Activated CD4-positive, alpha-beta T cell treated with anti-CD3 and anti-CD28 coated beads, Interleukin-2, amount 10 ng/mL, durations not matched to agents 7 days and 5 days (primary cell): ENCODE measurements around the gene SDF4. TPM values are rescaled to one million over a fixed set of nuclear protein-coding genes. Genes with fewer than 3 reads are reported as not detected.
"Not testable (repeated sequence)": the region's sequence is repeated elsewhere in the genome, so short reads cannot be mapped to it uniquely, and the experiment has no call there.

Experiments used
- CTCF ChIA-PET: fragments of 350-600 bp; sonication (Branson Sonifier 250); formaldehyde crosslinking; loops from one replicate; lab custom pipeline; 2021; ENCODE audit warnings: antibody characterized with exemption; lab: Charles Lee
- POLR2A ChIA-PET: fragments of 350-600 bp; sonication (Branson Sonifier 250); formaldehyde crosslinking; loops from one replicate; lab custom pipeline; 2021; ENCODE audit warnings: antibody characterized with exemption; lab: Charles Lee
- DNase-seq: peaks from one replicate; pipeline ENCODE4 v3.0.0-alpha.2; 2020
- H3K27ac Mint-ChIP-seq: one replicate; pipeline ENCODE4 v1.8.0; 2021; ENCODE audit warnings: mild to moderate bottlenecking, moderate library complexity, mixed read lengths
- H3K27me3 Mint-ChIP-seq: one replicate; pipeline ENCODE4 v1.8.0; 2021; ENCODE audit warnings: mixed read lengths
- H3K36me3 Mint-ChIP-seq: one replicate; pipeline ENCODE4 v1.8.0; 2021; ENCODE audit warnings: low read depth, mixed read lengths
- H3K4me1 Mint-ChIP-seq: one replicate; pipeline ENCODE4 v1.8.0; 2021; ENCODE audit warnings: mixed read lengths
- H3K4me3 Mint-ChIP-seq: one replicate; pipeline ENCODE4 v1.8.0; 2021; ENCODE audit warnings: mild to moderate bottlenecking, moderate library complexity, mixed read lengths
- H3K9me3 Mint-ChIP-seq: one replicate; pipeline ENCODE4 v1.8.0; 2021; ENCODE audit warnings: mixed read lengths
- total RNA-seq, 2 experiments: library from RNA; stranded (reverse); gene quantifications; one replicate each; pipeline ENCODE4 v1.2.3, GENCODE V29; 2021

The SDF4 gene
- total RNA-seq, 2 experiments from 2014 or later: 81.7 to 91.4 TPM

DNA sequence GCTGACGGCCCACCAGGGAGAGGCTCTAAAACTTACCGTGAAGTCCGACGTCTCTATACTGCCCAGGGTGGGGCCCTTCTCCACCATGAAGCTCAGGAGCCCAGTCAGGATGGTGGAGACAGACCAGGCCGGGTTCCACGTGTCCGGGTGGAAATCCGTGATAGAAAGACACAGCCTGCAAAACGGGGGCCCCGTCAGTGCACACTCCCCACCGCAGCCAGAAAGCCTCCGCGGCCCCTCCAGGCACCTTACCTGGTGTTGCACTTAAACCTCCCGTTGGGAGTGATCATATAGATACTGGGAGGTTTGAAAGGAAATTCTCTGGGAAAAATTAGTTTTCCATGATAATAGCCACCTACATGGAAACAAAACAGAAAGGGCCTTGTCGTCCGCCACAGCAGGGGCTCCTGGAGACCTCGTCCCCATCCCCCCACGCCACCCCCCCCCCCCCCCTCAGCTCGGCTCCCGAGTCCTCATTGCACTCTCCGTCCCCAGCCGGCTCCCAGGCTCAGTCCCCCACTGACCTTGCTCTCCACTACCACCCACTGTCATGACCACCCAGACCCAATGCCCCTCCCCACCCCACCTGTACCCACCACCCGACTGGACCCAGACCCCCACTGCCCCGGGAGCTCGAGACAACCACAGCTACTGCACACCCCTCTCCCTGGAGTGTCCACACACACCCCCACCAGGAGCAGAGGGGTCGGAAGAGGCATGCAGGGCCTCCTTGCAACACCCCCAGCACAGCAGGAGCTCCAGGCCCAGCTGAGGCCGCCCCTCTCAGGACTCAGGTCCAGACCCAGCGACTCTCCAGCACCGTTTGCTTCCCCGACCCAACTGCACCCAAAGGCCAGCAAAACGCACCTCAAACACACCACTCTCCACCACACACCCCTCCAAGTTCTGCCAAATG is 25.4 kb upstream of the SDF4 start:
- H3K36me3 Mint-ChIP-seq: peaks cover 44% of the 10 kb centered on the region
- H3K27ac Mint-ChIP-seq: peak overlapping the region; percentile 41
- no peak for DNase-seq
- no peaks in the 10 kb centered on the region for H3K27me3 Mint-ChIP-seq
- CTCF ChIA-PET: interaction anchor here (1.9 kb wide), 1 partner anchor 14 kb away, joined by 6 read pairs; no protein-coding TSS in a partner anchor
- H3K4me3 Mint-ChIP-seq: no peak overlapping the region
- no peaks in the 10 kb centered on the region for H3K9me3 Mint-ChIP-seq
- POLR2A ChIA-PET: no interaction called here
- peaks cover 10% of the 10 kb centered on the region for H3K4me1 Mint-ChIP-seq

DNA sequence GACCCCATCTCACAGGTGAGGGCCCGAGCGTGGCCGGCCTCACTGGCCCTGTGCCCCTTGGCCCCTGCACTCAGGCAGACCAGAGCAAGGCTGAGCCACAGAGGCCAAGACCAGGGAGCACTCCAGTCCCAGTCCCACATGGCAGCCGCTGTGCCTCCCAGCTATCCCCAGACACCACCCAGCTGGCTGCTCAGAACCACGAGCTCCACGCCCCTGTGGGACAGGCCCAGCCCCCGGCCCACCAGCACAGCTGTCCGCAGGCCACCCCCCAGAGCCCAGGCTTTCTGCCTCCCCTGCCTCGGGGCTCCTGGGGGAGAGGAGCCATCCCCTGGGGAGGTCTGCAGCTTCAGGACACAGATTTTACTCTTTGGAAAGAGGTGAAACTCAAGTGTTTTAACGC is 23.8 kb upstream of the SDF4 start:
- no peak overlapping the region for H3K27ac Mint-ChIP-seq
- peaks cover 9% of the 10 kb centered on the region for H3K4me1 Mint-ChIP-seq
- peaks cover 35% of the 10 kb centered on the region for H3K36me3 Mint-ChIP-seq
- no peak overlapping the region for H3K4me3 Mint-ChIP-seq
- ChIA-PET CTCF (interaction anchor here (0.5 to 1.1 kb wide), 2 partner anchors 134 to 486 kb away, joined by 3 to 4 read pairs; no protein-coding TSS in a partner anchor), POLR2A (no interaction called here)
- H3K27me3 Mint-ChIP-seq: no peaks in the 10 kb centered on the region
- H3K9me3 Mint-ChIP-seq: no peaks in the 10 kb centered on the region
- no peak for DNase-seq

DNA sequence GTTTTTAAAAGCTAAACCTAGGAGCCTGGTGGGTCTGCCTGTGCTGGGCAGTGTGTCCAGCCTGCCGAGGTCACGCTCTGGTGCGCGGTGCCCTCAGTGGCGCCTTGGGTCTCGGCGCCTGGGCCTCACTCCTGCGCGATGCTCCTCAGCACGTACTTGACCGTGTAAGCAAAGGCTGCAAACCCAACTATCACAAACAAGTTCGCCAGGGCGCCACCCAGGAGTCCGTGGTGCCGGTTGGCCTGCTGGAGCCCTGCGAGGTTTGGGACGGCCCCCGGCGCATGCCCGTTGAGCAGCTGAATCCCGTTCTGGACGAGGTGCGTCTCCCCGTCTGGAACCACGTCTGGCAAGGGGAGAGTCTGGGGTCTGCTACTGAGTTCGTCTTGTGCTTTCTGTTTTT is 23.3 kb upstream of the SDF4 start:
- Mint-ChIP-seq H3K4me3 (no peak overlapping the region), H3K4me1 (peaks cover 12% of the 10 kb centered on the region), H3K9me3 (no peaks in the 10 kb centered on the region), H3K27me3 (no peaks in the 10 kb centered on the region), H3K27ac (no peak overlapping the region), H3K36me3 (peaks cover 35% of the 10 kb centered on the region)
- no peak for DNase-seq
- ChIA-PET POLR2A (no interaction called here), CTCF (interaction anchor here (0.5 to 1.1 kb wide), 2 partner anchors 134 to 487 kb away, joined by 3 to 4 read pairs; no protein-coding TSS in a partner anchor)

DNA sequence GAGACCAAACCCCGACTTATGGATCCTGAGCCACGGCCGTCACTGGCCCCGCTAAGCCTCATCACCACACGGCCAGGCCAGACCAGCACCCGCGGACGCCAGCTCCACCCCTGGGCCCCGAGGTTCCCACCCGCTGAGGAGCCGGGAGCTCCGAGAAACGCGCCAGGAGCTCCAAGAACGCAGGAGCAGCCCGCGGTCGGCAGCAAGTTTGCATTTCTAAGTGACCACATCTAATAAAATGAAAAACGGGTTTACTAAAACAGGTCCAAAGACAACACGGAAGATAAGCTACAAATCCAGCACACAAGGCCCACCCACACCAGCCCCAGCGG is 22.8 kb upstream of the SDF4 start:
- Mint-ChIP-seq H3K27ac (no peak overlapping the region), H3K4me1 (peaks cover 12% of the 10 kb centered on the region), H3K36me3 (peaks cover 31% of the 10 kb centered on the region), H3K9me3 (no peaks in the 10 kb centered on the region), H3K27me3 (no peaks in the 10 kb centered on the region), H3K4me3 (no peak overlapping the region)
- no peak for DNase-seq
- POLR2A ChIA-PET: no interaction called here
- CTCF ChIA-PET: no interaction called here

DNA sequence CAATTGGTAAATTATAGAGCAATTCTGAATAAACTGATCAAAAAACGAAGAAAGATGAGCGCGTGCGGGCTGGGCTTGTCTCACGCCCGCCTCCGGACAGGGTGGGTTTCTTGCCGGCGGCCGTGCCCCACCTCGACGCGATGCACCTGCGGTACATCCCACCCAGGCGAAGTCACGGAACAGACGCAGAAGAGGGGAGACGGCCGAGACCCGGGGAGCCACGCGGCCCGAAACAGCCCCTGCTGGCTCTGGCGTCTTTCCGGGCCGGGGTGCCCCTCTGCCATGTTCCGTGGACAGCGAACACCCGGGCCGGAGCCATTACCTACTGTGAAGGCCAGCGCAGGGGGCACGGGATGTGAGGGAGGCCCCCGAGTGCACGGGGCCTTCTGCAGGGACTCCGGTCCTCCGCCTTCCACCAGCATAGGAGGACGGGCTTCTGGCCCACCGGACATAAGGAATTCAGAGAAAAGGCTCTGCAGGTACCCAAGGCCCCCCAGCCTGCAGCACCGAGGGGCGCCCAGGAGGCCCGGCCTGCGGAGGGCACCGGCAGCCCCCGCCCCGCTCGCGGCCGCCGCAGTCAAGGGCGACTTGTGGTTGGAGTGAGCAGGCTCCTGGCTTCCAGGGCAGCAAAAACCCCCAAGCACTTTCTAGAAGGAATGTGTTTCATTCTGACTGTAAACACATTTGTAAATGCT is 22.3 kb upstream of the SDF4 start:
- Mint-ChIP-seq H3K27me3 (no peaks in the 10 kb centered on the region), H3K9me3 (no peaks in the 10 kb centered on the region), H3K36me3 (peaks cover 27% of the 10 kb centered on the region), H3K4me3 (no peak overlapping the region), H3K27ac (no peak overlapping the region), H3K4me1 (peaks cover 12% of the 10 kb centered on the region)
- DNase-seq: no peak
- ChIA-PET CTCF (no interaction called here), POLR2A (no interaction called here)

DNA sequence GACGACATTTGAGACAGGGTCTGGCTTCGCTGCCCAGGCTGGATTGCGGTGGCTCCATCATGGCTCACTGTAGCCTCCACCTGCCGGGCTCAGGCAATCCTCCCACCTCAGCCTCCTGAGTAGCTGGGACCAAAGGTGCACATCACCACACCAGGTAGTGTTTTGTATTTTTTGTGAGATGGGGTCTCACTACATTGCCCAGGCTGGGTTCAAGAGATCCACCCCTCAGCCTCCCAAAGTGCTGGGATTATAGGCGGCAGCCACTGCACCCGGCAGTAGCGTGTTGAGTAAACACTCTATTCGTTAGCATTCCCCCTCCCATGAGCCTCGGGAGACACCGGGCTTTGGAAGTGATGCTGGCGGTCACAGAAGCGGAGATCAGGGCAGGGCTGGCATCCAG is 21.5 kb upstream of the SDF4 start:
- CTCF ChIA-PET: no interaction called here
- POLR2A ChIA-PET: no interaction called here
- Mint-ChIP-seq H3K27ac (peak overlapping the region; percentile 64), H3K4me3 (no peak overlapping the region), H3K4me1 (peaks cover 9% of the 10 kb centered on the region), H3K36me3 (peaks cover 27% of the 10 kb centered on the region), H3K27me3 (no peaks in the 10 kb centered on the region), H3K9me3 (no peaks in the 10 kb centered on the region)
- no peak for DNase-seq

DNA sequence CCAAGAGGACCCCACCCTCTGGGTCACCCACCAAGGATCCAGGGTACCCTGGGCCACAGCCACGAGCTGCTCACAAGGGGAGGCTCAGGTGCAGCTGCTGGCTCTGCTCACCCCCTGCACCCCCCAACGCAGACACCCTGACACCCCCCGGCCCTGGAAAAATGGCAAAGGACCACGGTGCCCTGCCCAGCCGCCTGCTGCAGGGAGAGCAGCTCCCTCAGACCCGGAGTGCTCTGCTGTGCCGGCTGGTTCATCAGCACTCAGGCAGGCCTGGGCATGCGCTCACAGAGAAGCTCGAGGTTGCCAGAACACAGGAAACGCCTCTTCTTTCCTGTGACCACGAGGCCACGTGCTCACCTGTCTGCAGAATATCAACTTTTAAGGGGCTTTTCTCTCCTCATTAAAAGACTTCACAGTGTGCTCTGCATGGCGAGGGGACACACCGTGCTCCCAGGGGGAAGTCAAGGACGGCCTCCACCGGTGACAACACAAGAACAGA is 19.0 kb upstream of the SDF4 start:
- ChIA-PET CTCF (interaction anchor here (0.6 to 1.6 kb wide), 7 partner anchors 9 to 210 kb away, joined by 3 to 9 read pairs (median 4); no protein-coding TSS in a partner anchor), POLR2A (no interaction called here)
- no peak overlapping the region for H3K4me3 Mint-ChIP-seq
- no peaks in the 10 kb centered on the region for H3K9me3 Mint-ChIP-seq
- H3K27ac Mint-ChIP-seq: peak overlapping the region; percentile 71
- peaks cover 9% of the 10 kb centered on the region for H3K4me1 Mint-ChIP-seq
- H3K27me3 Mint-ChIP-seq: peaks cover 5% of the 10 kb centered on the region
- peaks cover 18% of the 10 kb centered on the region for H3K36me3 Mint-ChIP-seq
- DNase-seq: no peak

DNA sequence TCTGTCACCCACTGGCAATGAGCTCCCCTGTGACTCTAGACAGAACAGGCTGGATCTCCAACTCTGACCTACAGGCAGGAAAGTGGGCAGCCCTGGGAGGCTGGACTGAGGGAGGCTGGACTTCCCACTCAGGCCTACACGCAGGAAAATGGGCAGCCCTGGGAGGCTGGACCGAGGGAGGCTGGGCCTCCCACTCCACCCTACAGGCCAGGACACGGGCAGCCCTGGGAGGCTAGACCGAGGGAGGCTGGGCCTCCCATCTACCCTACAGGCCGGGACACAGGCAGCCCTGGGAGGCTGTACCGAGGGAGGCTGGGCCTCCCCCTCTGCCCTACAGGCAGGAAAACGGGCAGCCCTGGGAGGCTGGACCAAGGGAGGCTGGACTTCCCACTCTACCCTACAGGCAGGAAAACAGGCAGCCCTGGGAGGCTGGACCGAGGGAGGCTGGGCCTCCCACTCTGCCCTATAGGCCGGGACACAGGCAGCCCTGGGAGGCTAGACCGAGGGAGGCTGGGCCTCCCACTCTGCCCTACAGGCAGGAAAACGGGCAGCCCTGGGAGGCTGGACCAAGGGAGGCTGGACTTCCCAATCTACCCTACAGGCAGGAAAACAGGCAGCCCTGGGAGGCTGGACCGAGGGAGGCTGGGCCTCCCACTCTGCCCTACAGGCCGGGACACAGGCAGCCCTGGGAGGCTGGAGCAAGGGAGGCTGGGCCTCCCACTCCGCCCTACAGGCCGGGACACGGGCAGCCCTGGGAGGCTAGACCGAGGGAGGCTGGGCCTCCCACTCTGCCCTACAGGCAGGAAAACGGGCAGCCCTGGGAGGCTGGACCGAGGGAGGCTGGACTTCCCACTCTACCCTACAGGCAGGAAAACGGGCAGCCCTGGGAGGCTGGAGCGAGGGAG is 16.5 kb upstream of the SDF4 start:
- H3K9me3 Mint-ChIP-seq, H3K27ac Mint-ChIP-seq, CTCF ChIA-PET, POLR2A ChIA-PET, H3K4me1 Mint-ChIP-seq, H3K4me3 Mint-ChIP-seq, H3K27me3 Mint-ChIP-seq, H3K36me3 Mint-ChIP-seq, DNase-seq: not testable (repeated sequence)

DNA sequence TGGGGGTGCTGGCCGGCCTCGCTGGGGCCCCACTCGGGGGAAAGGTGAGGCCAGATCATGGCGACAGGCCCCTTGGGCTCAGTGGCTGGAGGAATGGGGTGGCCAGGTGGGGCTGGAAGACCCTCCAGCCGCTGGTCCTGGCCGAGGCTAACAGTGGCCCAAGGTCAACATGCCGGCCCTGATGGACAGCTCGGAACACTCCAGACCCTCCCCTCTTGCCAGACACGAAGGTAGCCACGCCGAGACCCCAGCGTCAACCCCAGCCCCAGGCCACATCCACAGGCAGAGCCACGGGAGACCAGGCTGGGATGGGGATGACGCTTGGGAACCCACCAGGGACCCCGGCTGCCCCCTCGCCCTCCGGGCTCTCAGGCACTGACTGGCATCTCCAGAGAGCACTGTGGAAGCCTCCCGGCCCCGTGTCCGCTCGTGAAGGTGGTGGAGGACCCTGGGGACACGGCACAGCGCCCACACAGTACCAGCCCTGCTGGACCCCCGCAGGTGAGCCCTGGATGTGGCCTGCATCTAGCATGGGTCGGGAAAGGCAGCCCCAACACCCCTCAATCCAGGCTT is 15.6 kb upstream of the SDF4 start:
- Mint-ChIP-seq H3K36me3 (peaks cover 2% of the 10 kb centered on the region), H3K4me1 (peaks cover 9% of the 10 kb centered on the region), H3K4me3 (no peak overlapping the region), H3K27ac (no peak overlapping the region), H3K27me3 (peaks cover 5% of the 10 kb centered on the region), H3K9me3 (no peaks in the 10 kb centered on the region)
- POLR2A ChIA-PET: no interaction called here
- no peak for DNase-seq
- CTCF ChIA-PET: no interaction called here

DNA sequence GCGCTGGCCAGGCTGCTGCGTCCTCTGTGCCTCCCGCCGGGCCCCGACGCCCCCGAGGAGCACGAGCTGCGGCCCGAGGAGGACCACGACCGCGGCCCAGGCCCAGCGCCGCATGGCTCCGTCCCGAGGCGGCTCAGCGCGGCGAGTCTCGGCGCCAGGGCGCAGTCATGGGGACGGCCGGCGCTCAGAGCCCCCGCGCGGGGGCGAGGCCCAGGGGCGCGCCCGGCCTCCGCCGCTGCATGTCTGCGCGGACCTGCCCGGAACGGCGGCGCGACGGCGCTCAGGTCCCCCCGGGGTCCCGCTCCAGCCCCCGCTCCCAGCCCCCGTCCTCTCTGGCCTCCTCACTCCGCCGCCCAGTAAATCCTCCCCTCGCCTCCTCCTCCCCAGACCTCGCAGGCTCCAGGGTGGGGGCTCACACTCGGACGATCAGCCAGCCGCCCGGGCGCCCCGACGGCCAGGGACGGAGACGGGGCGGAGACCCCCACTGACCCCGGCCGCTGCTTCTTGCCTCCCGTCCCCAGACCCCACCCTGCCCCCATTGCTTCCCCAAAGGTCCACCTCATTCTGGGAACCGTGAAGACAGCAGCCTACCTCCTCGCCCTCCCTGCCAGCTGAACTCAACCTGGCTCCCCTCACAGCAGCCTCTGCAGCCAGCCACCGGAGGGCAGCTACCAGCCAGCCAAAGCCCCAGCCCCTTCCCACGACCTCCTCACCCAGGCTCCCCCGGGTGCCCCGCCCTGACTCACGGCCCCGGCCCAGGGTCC is 15.0 kb upstream of the SDF4 start, which contains the start of gene C1QTNF12:
Gene C1QTNF12 (minus strand): TSS at position 146 of the 764 bp plus-strand sequence. CDS start 32 bp downstream, at position 114.
- CTCF ChIA-PET: no interaction called here
- Mint-ChIP-seq H3K27me3 (peaks cover 5% of the 10 kb centered on the region), H3K9me3 (no peaks in the 10 kb centered on the region), H3K4me3 (no peak within 1 kb of the TSS), H3K27ac (no peak within 1 kb of the TSS), H3K36me3 (peaks cover 2% of the 10 kb centered on the region), H3K4me1 (peaks cover 9% of the 10 kb centered on the region)
- POLR2A ChIA-PET: no interaction called here
- no peak for DNase-seq

DNA sequence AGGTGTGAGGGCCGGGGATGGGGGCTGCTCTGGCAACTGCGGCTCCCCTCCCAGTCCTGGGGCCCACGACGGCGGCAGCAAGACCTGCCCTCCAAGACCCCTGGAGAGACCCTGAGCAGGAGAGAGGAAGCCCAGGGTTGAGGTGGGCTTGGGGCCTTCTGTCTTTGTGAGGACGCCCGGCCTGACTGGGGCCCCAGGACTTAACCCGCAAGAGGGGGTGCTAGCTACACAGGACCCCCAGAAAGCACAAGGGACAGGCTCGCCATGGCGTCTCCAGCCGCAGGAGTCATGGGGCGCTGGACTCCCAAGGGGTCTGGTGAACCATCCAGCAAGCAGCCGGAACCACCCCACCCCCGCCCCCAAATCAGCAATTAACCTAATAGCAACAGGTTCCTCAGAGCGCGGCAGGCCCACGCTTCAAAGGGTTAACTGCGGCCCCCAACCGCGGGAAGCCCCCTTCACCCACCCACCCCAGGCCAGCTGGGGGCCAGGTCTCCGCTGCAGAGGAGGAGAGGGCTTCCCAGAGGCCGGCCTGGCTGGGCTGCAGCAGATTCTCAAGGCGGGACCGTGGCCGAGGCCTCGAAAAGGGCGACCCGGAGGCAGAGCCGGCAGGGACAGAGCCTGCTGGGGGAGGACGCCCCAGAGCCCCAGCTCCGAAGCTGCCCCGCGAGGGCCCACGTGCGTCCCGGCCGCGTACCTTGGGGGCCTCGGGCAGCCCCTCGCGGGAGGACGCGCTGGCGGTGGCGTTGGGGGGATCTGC is 14.2 kb upstream of the SDF4 start:
- peaks cover 7% of the 10 kb centered on the region for H3K4me1 Mint-ChIP-seq
- H3K27ac Mint-ChIP-seq: no peak overlapping the region
- H3K9me3 Mint-ChIP-seq: no peaks in the 10 kb centered on the region
- H3K4me3 Mint-ChIP-seq: no peak overlapping the region
- DNase-seq: no peak
- peaks cover 1% of the 10 kb centered on the region for H3K36me3 Mint-ChIP-seq
- ChIA-PET POLR2A (no interaction called here), CTCF (no interaction called here)
- H3K27me3 Mint-ChIP-seq: peaks cover 5% of the 10 kb centered on the region
